Measurements from ENCODE around the gene TMEM232. TPM values are rescaled to one million over a fixed set of nuclear protein-coding genes. Genes with fewer than 3 reads are reported as not detected.
"Not testable (repeated sequence)": the region's sequence is repeated elsewhere in the genome, so short reads cannot be mapped to it uniquely, and the experiment has no call there.

Gene TMEM232
- total RNA-seq, 1 donor from 2014 or later: 6.9 TPM

DNA sequence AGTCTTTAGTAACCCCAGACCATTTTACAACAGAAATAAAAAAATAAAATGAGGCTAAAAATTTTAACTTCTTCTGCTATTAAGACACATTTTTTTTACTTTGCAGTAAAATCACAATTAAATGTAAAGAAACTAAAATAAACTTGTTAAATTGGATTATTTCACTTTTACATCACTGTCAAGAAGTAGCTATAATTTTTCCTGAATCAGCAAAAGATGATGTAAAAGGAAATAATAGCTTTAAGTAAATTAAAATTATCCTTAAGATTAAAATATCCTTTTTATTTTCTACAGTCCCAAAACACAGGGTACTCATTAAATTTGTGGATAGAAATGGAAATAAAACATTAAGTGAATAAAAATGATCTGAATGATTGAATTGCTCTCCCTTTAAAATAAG lies 44.5 kb downstream of the TMEM232 start:
- Mint-ChIP-seq H3K36me3 (no peaks in the 10 kb centered on the region), H3K4me3 (no peak overlapping the region)
- TF ChIP-seq, protein P1, sequence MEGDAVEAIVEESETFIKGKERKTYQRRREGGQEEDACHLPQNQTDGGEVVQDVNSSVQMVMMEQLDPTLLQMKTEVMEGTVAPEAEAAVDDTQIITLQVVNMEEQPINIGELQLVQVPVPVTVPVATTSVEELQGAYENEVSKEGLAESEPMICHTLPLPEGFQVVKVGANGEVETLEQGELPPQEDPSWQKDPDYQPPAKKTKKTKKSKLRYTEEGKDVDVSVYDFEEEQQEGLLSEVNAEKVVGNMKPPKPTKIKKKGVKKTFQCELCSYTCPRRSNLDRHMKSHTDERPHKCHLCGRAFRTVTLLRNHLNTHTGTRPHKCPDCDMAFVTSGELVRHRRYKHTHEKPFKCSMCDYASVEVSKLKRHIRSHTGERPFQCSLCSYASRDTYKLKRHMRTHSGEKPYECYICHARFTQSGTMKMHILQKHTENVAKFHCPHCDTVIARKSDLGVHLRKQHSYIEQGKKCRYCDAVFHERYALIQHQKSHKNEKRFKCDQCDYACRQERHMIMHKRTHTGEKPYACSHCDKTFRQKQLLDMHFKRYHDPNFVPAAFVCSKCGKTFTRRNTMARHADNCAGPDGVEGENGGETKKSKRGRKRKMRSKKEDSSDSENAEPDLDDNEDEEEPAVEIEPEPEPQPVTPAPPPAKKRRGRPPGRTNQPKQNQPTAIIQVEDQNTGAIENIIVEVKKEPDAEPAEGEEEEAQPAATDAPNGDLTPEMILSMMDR (conservative IDR thresholded peaks at IDR 0.05): no peak

DNA sequence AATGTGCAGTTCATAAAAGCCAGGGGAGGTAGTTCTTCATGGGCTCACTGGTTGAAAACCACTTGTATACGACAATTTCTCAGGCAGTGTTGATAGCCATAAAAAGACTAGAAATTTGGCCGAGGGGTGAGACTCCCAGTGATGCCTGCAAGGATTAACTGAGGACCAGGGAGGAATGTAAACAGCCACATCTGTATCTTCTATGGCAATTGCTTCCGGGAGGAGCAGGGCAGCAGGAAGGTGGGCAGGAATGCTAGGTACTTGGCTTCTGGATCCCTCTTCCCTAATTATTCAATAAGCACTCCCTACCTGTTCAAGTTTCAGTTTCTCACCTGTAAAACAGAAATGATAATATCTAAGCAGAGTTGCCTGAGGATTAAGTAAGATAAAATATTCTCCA lies 45.4 kb downstream of the TMEM232 start:
- Mint-ChIP-seq H3K4me1 (ENCODE audit: unreplicated experiment) (no peaks in the 10 kb centered on the region), H3K36me3 (no peaks in the 10 kb centered on the region), H3K4me3 (no peak overlapping the region), H3K27ac (no peak overlapping the region), H3K9me3 (no peaks in the 10 kb centered on the region), H3K27me3 (no peaks in the 10 kb centered on the region)
- DNase-seq (ENCODE audit: extremely low spot score, unreplicated experiment): no peak
- TF ChIP-seq, protein P1 (conservative IDR thresholded peaks at IDR 0.05): no peak

More for the DNA sequence above, 44.5 kb downstream of the TMEM232 start:
- no peak for DNase-seq (ENCODE audit: extremely low spot score, unreplicated experiment)
- Mint-ChIP-seq H3K27ac (no peak overlapping the region), H3K27me3 (no peaks in the 10 kb centered on the region), H3K9me3 (no peaks in the 10 kb centered on the region), H3K4me1 (ENCODE audit: unreplicated experiment) (no peaks in the 10 kb centered on the region)

DNA sequence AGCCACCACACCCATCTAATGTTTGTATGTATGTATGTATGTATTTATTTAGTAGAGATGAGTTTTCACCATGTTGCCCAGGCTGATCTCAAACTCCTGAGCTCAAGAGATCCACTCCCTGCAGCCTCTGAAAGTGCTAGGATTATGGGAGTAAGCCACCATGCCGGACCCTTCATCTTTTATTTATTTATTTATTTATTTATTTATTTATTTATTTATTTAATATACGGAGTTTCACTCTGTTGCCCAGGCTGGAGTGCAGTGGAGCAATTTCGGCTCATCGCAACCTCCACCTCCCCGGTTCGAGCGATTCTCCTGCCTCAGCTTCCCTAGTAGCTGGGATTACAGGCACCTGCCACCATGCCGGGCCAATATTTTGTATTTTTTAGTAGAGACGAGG lies 49.9 kb downstream of the TMEM232 start:
- not testable (repeated sequence) for H3K9me3 Mint-ChIP-seq; H3K36me3 Mint-ChIP-seq; H3K4me1 Mint-ChIP-seq (ENCODE audit: unreplicated experiment); H3K27ac Mint-ChIP-seq; DNase-seq (ENCODE audit: extremely low spot score, unreplicated experiment); H3K4me3 Mint-ChIP-seq; H3K27me3 Mint-ChIP-seq

DNA sequence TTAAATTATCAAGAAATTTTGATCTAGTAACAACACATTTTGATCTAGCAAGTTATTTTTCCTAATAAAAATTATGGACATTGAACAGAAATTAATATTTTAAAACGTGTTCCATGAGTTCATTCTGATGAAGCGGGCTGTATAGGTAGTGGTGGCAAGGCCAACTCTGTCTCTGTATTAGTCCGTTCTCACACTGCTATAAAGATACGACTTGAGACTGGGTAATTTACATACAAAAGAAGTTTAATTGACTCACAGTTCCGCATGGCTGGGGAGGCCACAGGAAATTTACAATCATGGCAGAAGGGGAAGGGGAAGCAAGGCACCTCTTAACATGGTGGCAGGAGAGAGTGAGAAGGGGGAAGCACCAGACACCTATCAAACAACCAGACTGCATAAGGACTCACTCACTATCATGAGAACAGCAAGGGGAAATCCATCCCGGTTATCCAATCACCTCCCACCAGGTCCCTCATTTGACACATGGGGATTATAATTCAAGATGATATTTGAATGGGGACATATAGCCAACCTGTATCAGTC lies 61.2 kb downstream of the TMEM232 start:
- Mint-ChIP-seq H3K9me3 (no peaks in the 10 kb centered on the region), H3K27ac (no peak overlapping the region), H3K4me1 (ENCODE audit: unreplicated experiment) (no peaks in the 10 kb centered on the region), H3K36me3 (no peaks in the 10 kb centered on the region), H3K4me3 (no peak overlapping the region), H3K27me3 (no peaks in the 10 kb centered on the region)
- DNase-seq (ENCODE audit: extremely low spot score, unreplicated experiment): no peak
- TF ChIP-seq, protein P1 (conservative IDR thresholded peaks at IDR 0.05): no peak

DNA sequence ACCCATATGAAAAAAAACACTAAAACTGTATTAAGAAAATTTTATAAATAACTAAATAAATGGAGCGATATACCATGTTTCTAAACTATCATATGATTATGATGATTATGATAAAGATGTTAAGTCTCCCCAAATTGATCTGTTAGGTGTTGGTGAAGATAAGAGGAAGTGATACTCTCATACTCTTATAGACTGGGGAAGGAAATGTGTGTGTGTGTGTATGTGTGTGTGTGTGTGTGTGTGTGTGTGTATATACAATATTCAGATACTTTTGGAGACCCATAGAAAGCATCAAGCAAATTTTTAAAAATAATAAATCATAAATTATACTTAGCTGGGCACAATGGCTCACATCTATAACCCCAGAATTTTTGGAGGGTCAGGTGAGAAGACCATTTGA lies 62.9 kb downstream of the TMEM232 start:
- DNase-seq (ENCODE audit: extremely low spot score, unreplicated experiment): no peak
- H3K27me3 Mint-ChIP-seq: peaks cover 3% of the 10 kb centered on the region
- H3K9me3 Mint-ChIP-seq: no peaks in the 10 kb centered on the region
- TF ChIP-seq, protein P1 (conservative IDR thresholded peaks at IDR 0.05): no peak
- H3K36me3 Mint-ChIP-seq: no peaks in the 10 kb centered on the region
- H3K4me3 Mint-ChIP-seq: no peak overlapping the region
- no peaks in the 10 kb centered on the region for H3K4me1 Mint-ChIP-seq (ENCODE audit: unreplicated experiment)
- H3K27ac Mint-ChIP-seq: no peak overlapping the region

DNA sequence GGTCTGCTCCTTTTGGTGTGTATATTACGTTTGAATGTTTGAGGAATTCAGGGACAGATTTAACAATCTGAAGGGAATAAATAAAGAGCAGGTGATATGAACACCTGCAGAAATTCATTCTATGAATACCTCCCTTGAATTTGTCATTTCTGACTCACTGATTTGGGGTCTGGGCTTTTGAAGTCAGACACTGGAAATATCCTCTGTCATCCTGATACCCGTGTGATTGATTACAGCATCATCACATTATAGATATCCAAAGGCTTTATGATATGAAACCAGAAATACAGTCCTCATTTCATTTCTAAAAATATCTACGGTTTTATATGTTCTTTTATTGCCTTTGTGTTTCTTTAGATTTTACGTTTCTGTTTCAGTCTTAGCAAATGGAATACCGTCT lies 68.5 kb downstream of the TMEM232 start:
- Mint-ChIP-seq H3K27ac (no peak overlapping the region), H3K9me3 (no peaks in the 10 kb centered on the region), H3K4me3 (no peak overlapping the region), H3K36me3 (no peaks in the 10 kb centered on the region), H3K27me3 (peaks cover 3% of the 10 kb centered on the region), H3K4me1 (ENCODE audit: unreplicated experiment) (no peaks in the 10 kb centered on the region)
- TF ChIP-seq, protein P1 (conservative IDR thresholded peaks at IDR 0.05): no peak
- DNase-seq (ENCODE audit: extremely low spot score, unreplicated experiment): no peak

All from type B pancreatic cell (in vitro differentiated cells).